Measurements from ENCODE around the gene DCLK1.

- no peak for TF ChIP-seq CTCF (conservative IDR thresholded peaks at IDR 0.05)
- TF ChIP-seq EZH2 (IDR thresholded peaks at IDR 0.05; ENCODE audit: low read depth), result no peak
Measured at GRCh38 chr13:35830850-35831450, 300.2 kb downstream of the DCLK1 start.
